Muscle of back (tissue), 11 donors: Measurements from ENCODE around the gene EBNA1BP2. TPM values are rescaled to one million over a fixed set of nuclear protein-coding genes. Genes with fewer than 3 reads are reported as not detected.
"Not testable (repeated sequence)": the region's sequence is repeated elsewhere in the genome, so short reads cannot be mapped to it uniquely, and the experiment has no call there.

ENCODE experiments used
- DNase-seq, 3 donors: peaks; one replicate each; pipeline versions ENCODE4 v3.0.0 to v3.0.0-alpha.2; 2013
- polyA plus RNA-seq, 10 donors: library from polyadenylated mRNA; unstranded; fragments of 120-200 nt; gene quantifications; one replicate each; pipeline ENCODE4 v1.2.1, GENCODE V29; 2013; ENCODE audit not compliant: insufficient read length in 10 of 10

Gene EBNA1BP2
- polyA plus RNA-seq, 10 donors = 29.9 to 47.7 (median 34.7) TPM

DNA sequence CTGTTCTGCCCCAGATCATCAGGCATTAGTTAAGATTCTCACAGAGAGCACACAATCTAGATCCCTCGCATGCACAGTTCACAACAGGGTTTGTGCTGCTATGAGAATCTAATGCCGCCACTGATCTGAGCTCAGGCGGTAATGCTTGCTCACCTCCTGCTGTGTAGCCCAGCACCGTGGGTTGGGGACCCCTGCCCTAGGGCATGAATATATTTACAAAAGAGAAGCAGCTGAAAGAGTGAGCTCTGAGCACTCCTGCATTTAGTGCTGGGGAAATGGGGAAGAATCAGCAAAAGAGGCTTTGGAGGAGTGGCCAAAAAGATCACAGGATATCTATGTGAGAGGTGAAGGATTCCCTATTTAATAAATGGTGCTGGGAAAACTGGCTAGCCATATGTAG is 5.6 kb upstream of the EBNA1BP2 start:
- no peak for DNase-seq

DNA sequence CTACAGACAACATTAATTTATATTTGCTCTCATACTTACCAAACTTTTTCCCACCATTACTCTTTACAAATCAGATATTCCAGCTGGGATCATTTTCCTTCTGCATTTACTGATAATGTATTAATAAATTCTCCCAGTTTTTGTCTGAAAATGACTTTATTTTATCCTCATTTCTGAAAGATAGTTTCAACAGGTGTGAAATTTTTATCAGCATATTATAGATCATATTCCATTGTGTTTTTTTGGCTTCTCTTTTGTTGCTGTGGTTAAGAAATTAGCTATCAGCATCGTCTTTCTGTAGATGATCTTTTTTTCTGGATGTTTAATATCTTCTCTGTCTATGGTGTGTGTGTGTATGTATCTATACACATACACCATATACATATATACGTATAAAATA is 2.8 kb upstream of the EBNA1BP2 start:
- DNase-seq = no peak

DNA sequence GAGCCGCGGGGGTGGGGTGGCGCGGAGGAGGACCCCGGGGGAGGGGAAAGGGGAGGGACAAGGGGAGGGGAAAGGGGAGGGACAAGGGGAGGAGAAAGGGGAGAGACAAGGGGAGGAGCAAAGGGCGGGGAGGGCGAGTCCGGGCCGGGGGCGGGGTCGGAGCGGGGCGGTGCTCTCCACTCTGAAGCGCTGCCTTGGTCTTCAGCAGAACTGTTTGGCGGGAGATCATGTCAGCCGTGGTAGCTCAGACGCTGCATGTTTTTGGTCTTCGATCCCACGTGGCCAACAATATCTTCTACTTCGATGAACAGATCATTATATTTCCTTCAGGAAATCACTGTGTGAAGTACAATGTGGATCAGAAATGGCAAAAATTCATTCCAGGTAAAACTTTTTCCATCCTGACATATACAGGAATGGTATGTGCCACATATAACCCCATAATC is 460 bp upstream of the EBNA1BP2 start:
- peak in 1 of 3 donors; percentile 87 for DNase-seq

DNA sequence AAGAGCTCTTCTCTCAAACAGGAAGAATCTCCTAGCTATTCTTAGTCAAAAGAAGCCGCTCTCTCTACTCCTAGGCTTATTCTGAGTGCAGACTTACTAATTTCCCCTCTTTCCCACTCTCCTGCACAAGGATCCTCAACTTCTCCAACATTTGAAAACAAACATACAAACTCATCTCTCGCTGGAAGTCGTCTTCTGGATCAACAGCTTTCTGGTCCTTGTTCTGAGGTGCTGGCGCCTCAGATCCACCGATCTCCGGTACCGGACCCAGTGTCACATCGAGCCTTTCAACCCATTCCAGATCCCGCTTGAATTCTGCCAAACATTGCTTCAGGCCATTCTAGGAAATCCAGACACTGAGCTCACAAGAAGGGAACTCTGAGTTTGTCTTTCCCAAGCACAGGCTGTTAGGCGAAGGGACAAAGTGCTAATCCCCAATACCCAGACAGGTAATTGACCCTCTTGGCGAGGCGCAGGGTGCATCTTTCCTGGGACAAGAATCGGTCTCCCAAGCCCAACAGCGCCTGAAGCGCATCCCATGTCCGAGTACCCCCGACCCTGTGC is 696 bp downstream of the EBNA1BP2 start:
- no peak for DNase-seq

DNA sequence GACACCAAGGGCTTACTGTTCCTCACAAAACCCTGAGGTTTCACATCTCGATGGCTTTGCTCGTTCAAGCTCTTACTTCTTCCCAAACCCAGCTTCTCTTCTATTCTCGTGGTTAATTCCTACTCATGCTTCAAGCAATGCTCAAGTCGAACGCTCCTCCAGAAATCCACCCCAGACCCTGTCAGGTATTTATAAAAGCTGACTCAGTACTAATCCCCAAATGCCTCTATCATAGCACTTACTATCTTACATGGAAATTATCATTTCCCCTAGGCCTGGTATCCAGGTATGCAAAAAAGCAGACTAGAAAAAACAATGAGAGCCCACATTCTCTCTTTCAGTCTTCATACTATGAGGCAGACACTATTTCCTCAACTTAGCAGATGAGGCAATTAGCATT is 6.3 kb downstream of the EBNA1BP2 start:
- DNase-seq = no peak

DNA sequence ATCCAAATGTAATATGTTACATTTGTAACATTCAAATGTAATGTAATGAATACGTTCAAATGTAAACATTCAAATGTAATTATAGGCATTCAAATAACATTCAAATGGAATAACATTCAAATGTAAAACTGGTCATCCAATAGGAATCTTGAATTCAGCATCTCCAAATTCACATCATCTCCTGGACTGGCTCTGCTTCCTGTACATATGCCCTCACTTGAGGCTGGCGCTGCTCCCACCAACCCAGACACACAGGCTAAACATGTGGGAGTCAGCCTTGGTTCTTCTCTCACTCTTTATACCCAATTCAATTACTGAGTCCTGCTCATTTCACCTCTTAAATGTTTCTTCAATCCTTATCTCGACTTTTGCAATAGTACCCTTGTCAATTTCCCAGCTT is 6.9 kb downstream of the EBNA1BP2 start:
- no peak for DNase-seq

DNA sequence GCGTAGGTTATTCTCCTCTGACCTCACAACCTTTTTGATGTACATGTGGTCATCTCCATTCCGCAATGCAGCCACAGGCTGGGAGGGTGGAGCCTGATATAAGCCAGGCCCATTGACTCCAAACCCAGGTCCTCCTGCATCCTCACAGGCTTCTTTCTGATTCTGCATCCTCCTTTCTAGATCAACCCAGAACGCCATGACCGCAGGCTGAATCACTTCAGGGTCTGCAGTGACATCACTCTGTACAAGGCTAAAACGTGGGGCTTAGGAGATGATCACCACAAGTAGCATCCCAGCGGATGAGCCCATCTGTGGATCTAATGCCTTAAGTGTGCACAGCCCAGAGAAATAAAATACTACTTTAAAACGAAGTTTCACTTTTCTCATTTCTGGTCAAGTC is 16.1 kb downstream of the EBNA1BP2 start:
- DNase-seq = no peak

DNA sequence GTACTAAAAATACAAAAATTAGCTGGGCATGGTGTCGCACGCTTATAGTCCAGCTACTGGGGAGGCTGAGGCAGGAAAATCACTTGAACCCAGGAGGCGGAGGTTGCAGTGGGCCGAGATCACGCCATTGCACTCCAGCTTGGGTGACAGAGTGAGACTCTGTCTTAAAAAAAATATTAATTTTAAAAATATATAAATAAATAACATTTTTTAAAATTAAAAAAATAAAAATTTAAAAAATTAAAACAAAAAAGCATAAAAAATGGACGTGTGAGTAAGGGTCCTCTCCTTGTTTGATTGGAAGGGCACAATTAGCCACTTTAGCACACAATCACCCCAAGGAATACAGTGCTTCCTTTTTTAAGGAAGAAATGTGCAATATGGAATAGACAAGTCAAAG is 18.6 kb downstream of the EBNA1BP2 start:
- no peak for DNase-seq

DNA sequence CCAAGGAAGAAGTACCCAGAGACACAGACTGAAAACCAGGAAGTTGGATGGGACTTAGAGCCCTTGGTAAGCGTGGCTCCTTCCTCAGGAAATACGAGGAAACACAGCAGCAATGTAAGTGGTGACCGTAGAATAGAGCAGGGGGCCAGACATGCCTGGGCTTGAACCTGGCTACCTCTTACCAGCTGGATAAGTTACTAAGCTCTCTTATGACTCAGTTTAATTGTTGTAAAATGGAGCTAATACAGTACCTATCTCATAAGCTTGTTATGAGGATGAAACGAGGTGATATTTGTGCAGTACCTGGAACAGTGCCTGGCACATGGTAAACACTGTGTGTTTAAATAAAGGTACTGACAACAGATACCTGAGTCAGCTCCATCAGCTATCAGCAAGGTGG is 19.2 kb downstream of the EBNA1BP2 start:
- no peak for DNase-seq

DNA sequence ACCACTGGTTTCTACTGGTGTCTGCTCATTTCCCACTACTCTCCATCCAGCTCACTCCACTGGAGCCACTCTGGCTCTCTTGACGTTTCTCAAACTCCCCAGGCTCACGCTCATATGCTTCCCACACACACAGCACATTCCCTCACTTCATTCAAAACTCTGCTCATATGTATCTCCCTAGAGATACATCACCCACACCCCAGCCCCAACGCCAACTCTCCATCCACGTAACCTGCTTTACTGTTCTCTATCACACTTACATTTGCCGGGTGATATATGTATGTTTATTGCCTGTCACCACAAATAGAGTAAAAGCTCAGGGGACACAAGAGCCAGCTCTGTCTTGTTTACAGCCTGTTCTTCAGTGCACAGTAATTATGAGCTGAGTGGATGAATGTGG is 22.2 kb downstream of the EBNA1BP2 start:
- DNase-seq = no peak

DNA sequence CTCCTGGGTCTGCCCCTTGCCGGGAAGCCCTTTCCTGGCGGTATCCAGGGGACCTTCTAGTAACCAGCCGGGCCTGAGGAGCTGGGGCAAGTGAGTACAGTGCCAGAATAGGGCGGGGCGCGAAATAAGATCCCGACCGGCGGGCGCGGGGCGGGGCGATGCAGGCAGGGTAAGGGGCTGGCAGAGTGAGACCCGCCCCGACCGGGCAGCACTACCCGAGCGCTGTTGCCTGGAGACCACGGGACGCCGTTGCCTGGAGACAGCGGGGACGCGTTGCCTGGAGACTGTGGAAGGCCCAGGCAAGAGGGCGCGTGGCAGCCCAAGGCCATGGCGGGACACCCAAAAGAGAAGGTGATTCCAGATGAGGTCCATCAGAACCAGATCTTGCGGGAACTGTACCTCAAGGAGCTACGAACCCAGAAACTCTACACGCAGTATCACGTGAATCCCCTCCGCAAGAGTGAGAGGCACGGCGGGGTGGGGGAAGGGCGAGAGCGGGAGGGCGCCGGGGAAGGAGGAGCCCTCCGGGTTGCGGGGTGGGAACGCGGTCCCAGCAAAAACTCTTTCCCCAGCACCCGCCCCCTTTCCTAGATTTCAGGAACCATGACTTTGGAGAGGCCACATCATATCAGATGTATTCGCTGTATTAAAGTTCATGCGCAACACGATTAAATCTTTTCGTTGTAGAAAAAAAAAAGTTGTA is 24.3 kb downstream of the EBNA1BP2 start:
- DNase-seq = peak; percentile 42 to 82 (median 66)

DNA sequence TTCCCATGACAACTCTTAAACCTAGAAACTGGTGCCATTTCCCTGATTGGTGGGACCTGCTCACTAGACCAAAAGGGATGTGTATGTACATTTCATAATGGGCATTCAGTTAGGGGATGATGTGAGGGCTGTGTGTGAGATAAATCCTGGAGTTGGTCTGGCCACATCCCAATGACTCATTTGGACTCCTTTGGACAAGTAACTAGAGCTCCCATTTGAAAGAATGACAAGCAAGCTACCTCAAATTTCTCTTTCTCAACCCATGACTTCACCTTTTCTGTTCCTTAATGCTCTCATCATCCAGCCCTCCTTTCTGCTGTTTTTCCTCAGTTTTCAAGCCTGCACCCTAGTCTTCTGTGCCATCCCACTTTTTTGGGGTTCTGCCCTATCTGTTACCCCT is 27.9 kb downstream of the EBNA1BP2 start:
- DNase-seq = peak in 1 of 3 donors; percentile 9

DNA sequence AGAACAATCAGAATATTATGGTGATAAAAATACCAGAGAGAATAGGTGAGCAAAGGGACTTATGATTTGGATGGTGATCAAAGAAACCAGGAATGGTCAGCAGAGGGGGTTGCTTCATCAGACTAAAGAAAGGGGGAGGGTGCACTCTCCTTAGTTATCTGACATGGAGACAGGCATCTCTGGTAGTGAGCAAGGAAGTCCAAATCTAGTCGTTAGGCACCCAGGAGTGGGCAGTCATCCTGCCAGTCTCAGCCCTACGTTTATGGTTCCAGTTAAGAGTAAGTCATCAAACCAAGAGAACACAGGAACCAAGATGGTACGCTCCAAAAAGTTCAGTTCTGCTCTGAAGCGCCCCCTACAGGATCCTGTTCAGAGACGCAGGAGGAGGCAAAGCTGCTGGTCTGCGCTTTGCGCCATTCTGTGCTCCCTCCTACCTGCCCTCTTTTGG is 28.6 kb downstream of the EBNA1BP2 start:
- DNase-seq = peak in 1 of 3 donors; percentile 1

DNA sequence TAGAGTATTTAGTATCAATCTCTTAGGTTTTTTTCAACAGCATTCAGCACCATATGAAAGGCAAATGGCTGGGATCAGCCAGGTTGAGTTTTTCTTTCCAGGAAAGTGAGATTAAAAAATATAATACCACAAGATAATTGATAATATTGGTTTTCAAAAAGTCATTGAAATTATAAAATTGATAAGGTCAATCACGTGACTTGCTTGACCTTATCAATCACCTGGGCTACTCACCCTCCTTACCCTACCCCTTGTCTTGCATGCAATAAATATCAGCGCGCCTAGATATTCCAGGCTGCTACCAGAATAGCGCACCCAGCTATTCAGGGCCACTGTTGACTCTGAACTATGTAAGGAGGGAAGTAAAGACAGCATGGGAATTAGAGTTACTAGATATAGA is 31.5 kb downstream of the EBNA1BP2 start:
- no peak for DNase-seq

DNA sequence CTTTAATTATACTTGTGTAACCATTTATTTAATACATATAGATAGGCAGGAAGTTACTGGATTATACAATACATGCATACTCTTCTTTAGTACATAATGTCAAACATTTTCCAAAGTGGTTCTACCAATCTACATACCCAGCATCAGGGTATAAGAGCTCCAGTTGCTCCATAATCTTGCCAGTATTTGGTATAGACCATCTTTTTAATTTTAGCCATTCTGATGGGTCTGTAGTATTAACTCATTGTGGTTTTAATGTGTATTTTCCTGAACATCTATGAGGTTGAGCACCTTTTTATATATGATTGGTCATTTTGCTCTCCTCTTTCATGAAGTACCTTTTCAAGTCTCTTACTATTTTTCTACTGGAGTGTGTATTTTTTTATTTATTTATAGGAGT is 32.1 kb downstream of the EBNA1BP2 start:
- DNase-seq = no peak

DNA sequence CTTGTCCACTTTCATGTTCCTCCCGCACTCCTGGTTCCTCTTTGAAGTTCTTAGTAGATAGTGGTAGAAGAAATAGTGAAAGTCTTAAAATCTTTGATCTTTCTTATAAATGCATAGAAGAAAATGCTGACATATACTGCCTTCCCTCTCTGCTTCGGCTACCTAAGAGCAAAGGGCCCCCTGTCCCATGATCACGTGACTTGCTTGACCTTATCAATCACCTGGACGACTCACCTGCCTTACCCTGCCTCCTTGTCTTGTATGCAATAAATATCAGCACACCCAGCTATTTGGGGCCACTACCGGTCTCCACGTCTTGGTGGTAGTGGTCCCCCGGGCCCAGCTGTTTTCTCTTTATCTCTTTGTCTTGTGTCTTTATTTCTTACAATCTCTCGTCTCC is 32.8 kb downstream of the EBNA1BP2 start:
- DNase-seq = not testable (repeated sequence)

DNA sequence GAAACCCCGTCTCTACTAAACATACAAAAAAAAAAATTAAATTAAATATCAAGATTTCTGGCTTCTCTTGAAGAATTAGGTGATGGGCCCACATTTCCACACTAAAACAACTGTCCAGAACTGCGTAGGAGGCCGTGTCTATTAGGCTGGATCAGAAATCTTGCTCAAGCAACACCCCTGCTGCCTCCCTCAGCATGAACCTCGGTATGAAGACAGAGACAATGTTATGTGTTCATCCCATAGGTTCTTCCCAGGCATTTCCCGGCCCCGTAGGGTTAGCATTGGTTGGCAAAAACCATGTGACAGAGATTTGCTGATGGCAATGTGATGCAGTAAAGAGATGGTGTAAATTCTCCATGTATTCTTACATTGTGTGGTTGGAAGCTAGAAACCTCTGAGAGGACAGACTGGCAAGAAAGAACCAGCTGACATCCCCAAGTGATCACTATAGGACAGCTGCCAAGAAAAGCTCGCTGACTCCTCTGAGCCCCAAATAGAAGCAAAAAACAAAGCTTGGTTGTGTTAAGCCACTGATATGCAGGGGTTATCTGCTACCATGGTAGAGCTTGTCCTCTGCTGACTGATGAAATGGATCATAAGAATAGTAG is 34.5 kb downstream of the EBNA1BP2 start:
- DNase-seq = peak in 1 of 3 donors; percentile 2

DNA sequence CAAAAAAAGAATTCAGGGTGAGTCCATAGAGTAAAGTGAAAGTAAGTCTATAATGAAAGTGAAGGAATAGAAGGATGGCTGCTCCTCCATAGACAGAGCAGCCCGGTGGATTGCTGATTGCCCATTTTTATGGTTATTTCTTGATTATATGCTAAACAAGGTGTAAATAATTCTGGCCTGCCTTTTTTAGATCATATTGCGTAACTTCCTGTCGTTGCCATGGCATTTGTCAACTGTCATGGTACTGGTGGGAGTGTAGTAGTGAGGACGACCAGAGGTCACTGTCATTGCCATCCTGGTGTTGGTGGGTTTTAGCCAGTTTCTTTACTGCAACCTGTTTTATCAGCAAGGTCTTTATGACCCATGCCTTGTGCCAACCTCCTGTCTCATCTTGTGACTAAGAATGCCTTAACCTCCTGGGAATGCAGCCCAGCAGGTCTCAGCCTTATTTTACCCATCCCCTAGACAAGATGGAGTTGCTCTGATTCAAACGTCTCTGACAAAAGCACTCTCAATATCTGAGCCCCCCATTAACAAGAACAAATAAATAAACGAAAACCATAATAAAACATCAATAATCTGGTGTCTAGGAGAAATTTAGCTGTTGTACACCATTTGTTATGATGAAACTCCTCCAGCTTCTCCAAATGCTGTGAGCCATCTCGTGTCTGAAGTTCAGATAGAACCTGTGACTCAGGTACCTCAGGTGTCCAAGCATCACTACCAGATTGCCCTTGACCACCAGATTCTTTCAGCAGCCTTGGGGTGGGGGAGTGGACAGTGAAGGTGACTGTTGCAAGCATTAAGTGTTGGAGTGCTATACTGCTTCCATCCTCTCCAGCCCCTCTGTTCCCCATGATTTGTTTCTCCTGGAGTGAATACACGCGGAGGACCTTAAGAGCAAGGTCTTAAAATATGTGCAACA is 36.0 kb downstream of the EBNA1BP2 start:
- no peak for DNase-seq

DNA sequence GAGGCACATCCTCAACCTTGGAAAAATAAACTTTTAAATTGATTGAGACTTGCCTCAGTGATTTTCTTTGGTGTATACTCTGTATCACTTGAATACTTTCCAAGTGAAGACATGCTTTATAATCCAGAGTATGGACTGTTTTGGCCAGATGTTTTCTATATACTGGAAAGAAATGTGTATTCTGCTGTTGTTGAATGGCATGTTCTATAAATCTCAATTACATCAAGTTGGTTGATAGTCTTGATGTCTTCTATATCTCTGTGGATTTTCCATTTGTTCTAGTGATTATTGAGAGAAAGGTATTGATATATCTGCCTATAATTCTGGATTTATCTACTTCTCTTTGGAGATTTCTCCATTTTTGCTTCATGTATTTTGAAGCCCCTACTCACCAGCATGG is 37.5 kb downstream of the EBNA1BP2 start:
- no peak for DNase-seq

DNA sequence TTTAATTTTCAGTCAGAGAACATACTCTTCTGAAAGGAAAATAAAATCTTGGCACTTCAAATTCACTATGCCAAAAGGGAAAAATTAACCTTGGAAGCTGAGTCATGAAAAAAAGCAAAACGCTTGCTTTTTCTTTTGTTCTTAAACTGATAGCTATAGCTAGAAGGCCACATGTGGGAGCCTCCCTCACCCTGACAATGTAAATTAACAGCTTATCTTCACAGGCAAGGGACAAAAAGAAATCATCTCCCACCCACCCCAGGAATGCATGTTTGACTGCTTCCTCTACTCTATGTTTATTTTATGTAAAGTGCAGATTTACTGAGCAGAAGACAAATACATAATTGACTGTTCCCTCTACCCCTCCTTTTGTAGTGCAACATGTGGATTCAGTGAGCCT is 38.0 kb downstream of the EBNA1BP2 start:
- DNase-seq = no peak

DNA sequence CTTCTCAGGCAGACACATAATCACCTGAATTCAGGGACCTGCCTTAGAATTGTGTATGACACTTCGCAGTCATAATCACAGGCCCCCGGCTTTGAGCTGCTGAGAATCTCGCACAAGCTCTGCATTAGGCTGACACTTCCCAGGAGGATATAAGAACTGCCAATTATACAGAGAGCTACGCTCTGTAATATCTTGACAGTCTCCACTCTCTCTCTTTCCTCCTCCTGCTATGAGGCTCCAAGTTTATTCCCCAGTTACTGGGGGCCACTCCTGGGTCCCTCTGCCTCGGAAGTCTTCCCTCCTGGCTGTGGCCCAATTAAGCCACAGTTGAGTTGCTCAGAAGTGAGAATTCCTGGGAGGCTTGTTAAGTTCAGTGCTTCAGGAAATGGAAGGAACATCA is 42.7 kb downstream of the EBNA1BP2 start:
- no peak for DNase-seq

DNA sequence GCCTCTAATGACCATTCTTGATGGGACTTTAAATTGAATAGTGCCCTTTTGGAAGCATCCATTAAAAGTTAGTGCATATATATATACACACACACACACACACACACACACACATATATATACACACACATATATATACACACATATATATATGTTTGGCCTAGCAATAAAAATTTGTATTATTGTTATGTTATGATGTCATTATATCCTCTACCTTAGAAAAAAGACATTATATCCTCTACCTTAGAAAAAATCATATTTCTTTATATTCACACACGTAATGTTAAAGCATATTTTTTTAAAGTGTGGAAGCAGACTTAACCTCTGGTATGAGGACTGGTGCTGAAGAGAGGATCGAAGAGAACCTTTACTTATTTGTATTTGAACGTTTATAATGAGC is 43.3 kb downstream of the EBNA1BP2 start:
- no peak for DNase-seq
